ENCODE data around the gene BCAS2.

Gene BCAS2

DNA sequence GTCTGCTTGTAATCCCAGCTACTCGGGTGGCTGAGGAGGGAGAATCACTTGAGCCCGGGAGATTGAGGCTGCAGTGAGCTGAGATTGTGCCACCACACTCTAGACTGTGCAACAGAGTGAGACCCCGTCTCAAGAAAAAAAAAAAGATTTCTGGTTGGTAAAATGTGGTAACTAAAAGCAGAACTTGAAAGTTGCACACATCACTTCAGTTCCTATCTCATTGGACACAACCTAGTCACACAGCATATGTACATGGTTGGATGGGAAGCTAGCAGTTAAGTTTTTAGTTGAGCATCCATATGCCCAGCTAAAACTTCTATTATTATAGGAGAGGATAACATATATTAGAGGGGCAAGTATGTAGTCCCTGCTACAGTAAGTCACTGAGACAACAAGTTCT is 22.1 kb downstream of the BCAS2 start:
- DNase-seq (ENCODE audit: low read depth in 2 of 2) = no peak

DNA sequence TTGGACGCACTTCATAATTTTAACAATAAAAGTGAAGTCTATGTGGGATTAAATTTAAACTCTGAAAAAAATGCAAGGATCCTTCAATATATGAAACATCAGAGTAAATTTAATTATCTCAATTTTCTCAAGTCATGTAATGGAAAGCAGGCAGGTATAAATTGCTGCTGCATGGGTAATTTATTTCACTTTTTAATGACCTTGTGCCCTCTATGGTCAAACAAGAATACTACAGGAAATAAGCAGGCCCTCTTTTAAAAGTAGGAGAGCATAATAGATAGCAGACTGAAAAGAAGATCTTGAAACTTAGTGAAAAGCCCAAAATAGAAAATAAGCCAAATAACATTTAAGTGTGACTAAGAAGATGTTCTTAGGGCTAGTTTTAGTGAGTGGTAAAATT is 22.9 kb downstream of the BCAS2 start:
- DNase-seq (ENCODE audit: low read depth in 2 of 2) = no peak

DNA sequence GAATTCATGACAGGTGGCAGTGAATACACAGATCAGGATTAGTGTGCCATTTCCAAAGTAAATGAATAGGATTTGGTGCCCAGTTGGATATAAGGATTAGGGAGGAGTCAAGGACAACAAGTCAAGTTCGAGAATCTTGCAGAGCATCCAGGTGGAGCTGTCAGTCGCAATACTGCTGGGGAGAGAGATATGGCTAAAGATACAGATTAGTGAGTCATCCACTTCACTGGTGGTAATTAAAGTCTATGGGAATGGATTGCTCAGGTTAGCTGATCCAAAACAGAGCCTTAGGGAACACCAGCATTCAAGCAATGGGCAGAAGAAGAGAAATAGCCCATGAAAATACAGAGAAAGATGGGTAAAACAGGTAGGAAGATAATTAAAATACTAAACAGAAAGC is 26.8 kb downstream of the BCAS2 start:
- DNase-seq (ENCODE audit: low read depth in 2 of 2) = no peak

DNA sequence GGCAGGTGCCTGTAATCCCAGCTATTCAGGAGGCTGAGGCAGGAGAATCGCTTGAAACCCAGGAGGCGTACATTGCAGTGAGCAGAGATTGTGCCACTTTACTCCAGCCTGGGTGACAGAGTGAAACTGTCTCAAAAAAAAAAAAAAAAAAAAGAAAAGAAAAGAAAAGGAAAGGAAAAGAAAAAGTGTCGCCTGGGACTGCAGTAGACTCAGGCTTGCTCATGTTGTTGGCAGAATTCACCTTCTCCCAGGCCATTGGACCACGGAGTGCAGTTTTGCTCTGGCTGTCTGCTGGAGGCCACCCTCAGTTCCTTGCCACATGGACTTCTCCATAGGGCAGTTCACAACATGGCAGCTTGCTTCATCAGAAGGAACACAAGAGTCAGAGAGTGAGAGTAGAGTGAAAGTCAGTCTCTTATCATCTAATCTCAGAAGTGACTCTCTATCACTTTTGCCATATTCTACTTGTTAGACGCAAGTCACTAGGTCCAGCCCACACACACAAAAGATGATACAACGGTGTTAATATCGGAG is 29.2 kb downstream of the BCAS2 start:
- no peak for DNase-seq (ENCODE audit: low read depth in 2 of 2)

DNA sequence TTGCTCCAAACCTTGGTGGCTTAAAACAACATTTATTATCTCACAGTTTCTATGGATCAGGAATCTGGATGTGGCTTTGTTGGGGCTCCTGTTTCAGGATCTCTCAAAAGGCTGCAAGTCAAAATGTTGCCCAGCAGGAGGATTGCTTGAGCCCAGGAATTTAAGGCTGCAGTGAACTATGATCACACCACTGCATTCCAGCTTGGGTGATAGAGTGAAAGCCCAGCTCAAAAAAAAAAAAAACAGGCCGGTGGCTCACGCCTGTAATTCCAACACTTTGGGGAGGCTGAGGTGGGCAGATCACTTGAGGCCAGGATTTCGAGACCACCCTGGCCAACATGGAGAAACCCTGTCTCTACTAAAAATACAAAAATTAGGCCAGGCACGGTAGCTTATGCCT is 30.0 kb downstream of the BCAS2 start:
- no peak for DNase-seq (ENCODE audit: low read depth in 2 of 2)

DNA sequence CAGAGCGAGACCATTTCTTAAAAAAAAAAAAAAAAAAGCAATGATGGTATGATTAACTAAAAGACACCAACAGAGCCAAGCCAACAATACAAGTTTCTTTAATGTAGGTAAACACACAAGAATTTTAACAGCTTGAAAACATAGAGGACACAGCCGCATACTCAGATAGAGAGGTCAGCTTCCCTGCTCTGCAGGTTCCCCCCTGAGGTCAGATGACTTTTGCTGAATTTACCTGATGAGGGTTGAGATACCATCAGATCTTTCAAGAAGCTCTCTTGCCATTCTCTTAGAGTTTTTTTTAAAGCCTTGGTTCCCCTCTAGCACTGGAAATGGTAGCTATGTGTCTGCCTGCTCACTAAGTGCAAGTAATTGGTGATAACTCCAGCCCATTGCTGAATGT is 31.1 kb downstream of the BCAS2 start:
- no peak for DNase-seq (ENCODE audit: low read depth in 2 of 2)

DNA sequence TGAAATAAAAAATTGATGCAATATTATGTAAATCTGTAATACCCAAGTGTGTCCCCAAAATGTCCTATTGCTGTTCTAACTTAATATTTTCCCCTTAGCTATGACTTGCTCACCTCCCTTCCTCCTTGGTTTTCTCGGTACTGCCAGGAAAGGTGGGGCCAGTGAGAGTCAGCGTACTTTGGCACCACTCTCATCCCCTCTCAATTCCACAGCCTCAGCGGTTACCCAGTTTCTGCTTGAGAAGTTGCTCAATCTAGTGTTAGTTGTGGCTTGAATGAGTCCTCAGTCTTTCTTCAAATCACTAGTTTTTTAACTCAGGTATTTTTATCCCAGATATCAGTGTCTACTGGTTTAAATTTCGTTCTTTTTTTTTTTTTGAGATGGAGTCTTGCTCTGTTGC is 32.3 kb downstream of the BCAS2 start:
- no peak for DNase-seq (ENCODE audit: low read depth in 2 of 2)

DNA sequence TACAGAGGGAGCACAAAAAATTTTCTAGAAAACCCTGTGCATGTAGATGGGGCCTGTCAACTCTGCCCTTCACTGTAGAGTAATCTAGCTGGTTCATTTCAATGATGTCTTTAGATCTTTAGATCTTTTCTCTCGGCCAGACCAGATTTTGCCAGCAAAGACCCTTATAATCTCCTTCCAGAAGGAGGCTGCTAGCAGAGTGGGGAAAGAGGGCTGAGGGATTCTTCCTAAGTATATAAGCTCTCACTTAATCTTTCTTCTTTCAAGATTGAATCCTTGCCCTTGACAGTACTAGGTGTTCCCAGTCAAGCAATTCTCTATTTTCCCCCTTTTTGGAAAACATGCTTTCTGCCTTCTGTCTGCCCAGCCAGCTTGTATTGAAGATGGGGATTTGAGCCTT is 34.3 kb downstream of the BCAS2 start:
- DNase-seq (ENCODE audit: low read depth in 2 of 2) = no peak

DNA sequence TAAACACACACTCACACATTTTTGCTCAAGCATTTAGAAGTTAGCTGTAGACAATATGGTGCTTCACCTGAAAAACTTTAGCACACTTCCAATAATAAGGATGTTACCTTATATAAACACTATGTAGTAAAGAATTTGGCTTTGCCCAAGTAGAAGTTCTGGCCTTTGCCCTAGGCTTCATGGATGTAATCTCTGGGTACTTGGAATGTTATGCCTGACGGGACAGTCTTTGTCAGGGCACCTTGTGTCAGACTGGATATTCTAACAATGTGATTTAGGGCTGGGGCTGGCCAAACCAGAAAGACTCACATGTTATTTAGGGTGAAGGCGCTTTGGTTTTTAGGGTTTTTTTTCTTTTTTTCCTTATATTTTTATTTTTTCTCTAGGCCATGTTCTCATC is 35.6 kb downstream of the BCAS2 start:
- no peak for DNase-seq (ENCODE audit: low read depth in 2 of 2)

DNA sequence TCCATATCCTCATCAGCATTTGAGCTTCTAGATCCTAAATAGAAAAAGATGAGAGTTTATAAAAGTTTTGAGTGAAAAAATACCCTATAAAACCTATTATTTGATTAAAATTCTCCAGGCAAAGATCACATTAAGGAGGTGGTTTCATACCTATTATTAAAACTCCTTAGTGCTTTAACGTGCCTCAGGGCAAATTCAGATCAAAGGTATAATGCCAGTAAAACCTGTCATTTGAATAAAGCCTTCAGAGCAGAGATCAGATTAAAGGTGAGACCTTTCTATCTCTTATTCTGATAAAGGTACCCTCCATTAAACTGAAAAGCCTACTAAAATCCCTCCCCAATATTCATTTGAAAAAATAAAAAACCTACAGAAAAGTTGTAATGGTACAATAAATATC is 36.1 kb downstream of the BCAS2 start:
- DNase-seq (ENCODE audit: low read depth in 2 of 2) = no peak

DNA sequence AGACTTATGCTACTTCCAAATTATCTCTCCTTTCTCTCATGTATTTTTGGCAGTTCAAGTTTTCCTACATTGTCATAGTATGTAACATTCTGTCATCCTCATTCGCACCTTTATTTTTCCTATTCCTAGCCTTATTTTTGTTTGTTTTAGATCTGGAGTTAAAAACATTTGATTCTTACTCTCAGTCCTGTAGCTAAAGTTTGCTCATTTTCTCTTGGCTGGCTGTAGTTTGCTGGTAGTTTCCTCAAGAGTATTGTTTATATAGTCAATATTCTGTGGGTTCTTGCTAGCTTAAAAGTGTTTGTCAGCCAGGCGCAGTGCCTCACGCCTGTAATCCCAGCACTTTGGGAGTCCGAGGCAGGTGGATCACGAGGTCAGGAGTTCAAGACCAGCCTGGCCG is 40.6 kb downstream of the BCAS2 start:
- DNase-seq (ENCODE audit: low read depth in 2 of 2) = no peak

DNA sequence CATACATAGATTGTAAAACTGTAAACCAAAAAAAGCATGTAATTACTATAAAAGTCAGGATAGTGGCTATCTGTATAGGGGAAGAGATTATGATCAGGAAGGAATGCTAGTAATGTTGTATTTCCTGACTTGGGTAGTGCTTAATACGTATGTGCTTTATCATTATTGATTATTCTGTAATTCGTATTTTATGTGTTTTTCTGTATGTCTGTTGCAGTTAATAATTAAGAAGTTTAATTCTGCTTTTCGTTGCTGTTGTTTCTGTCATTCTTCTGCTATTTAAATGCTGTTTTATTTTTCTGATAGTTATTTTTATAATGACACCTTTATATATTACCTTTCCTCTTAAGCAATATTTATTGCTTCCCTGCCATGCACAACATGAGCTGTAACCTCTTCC is 41.1 kb downstream of the BCAS2 start:
- DNase-seq (ENCODE audit: low read depth in 2 of 2) = no peak

DNA sequence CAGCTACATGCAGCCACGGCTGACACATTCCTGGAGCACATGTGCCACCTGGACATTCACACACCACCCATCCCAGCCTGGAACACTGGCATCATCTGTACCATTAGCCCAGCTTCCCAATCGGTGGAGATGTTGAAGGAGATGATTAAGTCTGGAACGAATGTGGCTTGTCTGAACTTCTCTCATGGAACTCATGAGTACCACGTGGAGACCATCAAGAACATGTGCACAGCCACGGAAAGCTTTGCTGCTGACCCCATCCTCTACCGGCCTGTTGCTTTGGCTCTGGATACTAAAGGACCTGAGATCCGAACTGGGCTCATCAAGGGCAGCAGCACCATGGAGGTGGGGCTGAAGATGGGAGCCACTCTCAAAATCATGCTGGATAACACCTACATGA is 45.4 kb downstream of the BCAS2 start:
- no peak for DNase-seq (ENCODE audit: low read depth in 2 of 2)

DNA sequence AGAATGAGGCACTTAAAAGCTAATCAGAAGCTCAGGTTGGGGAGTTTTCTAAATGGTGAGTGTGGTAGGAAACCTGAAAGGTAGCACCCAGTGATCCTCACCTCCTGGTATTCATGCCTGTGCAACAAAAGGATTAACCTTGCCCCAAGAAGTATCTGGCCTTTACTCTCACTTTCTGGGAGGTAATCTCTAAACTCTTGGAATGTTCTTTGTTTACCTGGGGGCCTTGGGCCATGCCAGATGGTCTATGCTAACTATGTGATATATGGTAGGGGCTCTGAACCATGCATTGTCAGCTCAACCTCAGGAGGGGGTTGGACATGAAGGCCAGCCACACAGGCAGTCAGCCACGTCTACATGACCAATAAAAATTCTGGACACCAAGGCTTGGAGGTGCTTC is 46.0 kb downstream of the BCAS2 start:
- no peak for DNase-seq (ENCODE audit: low read depth in 2 of 2)

DNA sequence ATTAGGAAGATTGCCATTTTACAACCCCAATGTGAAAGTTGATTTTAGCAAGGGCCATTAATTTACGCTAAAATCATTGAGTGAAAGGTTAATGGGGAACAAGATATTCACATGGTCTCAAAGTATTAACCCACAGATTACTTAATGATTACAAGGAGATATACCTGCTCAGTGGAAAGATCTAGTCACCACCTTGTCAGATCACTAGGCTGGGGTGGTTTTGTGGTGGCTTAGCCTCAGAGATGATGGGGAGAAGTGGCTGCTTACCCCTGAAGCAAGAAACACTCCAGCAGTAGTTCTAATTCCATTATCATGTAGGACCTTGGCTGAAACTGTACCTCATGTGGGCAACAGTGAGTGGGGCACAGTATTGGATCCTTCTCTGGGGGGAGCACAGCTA is 50.3 kb downstream of the BCAS2 start:
- no peak for DNase-seq (ENCODE audit: low read depth in 2 of 2)

DNA sequence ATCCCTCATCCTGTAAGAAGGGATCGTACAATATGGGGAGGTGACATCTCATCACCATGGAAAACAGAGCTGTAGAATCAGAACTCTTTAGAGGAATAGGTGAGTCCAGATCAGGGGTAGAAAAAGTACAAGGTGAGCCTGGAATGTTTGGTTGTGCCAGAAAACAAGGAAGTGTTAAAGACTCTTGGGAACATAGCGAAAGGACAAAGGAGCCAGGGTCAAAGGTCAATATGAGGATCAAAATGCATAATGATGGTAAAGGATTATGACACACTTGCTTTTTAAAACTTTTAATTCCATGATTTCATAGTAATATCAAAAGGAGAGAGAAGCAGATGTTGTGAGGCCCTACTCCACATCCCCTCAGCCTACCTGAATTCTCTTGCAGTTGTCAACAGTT is 51.2 kb downstream of the BCAS2 start:
- DNase-seq (ENCODE audit: low read depth in 2 of 2) = no peak

DNA sequence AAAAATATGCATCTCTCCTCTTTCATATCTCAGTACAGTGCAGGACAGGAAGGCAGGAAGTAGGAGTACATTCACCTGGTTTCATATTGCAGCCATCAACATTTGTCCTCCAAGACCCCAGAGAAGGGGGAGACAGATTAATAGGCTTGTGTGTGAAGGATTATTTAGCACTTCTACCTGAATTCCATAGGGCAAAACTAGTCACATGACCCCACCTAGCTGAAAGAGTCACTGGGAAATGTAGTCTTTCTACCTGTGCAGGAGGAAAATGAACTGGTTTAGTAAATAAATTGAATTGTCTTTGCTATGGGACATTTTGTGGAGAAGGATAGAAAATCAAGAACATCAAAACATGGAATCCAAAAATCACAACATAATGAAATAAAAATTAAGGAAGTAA is 56.5 kb downstream of the BCAS2 start:
- no peak for DNase-seq (ENCODE audit: low read depth in 2 of 2)

DNA sequence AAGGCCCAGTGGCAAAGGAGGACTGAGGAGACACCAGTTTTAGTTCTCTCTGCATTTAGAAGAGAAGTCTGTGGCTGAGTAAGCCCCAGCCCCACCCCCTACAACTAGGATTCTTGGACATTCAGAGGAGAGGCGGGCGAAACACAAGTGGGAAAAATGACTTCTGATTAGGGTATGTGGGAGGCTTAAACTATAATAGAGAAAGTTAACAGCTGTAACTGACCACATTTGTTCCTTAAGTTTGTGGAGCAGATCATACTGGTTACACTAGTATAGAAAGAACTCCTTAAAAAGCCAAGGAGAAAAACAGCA is 59.2 kb downstream of the BCAS2 start:
- DNase-seq (ENCODE audit: low read depth in 2 of 2) = no peak

DNA sequence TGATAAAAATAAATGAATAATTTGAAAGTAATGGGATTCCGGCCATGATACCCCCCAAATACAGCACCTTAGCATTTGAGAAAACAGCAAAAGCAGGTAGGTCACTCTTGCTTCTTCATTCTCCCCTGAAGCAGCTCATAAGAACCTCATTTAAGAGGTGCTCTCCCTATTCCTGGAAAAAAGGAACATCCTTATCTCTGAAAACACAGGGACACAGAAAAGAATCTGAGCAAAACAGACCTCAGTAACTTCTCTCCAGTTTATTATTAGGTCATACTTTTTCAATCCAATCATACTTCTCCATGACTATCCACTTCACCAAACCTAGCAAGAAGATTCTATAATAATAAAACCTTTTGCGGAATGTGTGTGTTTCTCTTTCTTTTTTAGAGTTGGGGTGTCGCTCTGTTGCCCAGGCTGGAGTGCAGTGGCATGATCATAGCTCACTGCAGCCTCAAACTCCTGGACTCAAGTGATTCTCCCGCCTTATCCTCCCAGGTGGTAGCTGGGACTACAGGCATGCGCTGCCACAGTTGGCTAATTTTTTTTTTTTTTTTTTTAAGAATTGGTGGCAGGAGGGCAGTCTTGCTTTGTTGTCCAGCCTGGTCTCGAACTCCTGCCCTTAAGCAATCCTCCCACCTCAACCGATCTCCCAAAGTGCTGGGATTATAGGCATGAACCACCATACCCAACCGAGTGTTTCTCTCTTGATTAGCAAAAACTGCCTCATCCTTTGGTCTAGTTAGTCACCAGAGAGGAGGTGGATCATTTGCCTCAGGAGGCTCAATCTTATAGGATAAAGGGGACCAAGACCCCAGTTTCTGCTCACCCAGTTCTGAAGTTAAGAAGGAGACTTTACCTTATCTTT is 59.8 kb downstream of the BCAS2 start:
- no peak for DNase-seq (ENCODE audit: low read depth in 2 of 2)

Measured in stimulated activated CD4-positive, alpha-beta T cell treated with anti-CD3 and anti-CD28 coated beads, Interleukin-1b, Interleukin-23, amount 100 ng/mL, for 4 hours (primary cell).